IMR-90 (cell line): Measurements from ENCODE around the gene VAT1L.

ENCODE experiments used
- BHLHE40 ChIP-seq: fragments of 150-350 bp; IDR thresholded peaks from 2 replicates; pipeline ENCODE4 v1.6.1; 2016; ENCODE audit warnings: mild to moderate bottlenecking, low read depth, low read length
- CTCF ChIP-seq: conservative IDR thresholded peaks from 2 replicates; pipeline ENCODE4 v1.5.1; 2012; ENCODE audit warnings: mild to moderate bottlenecking, low read depth, low read length, improper control_type of control experiment
- ELK1 ChIP-seq: fragments of 150-350 bp; IDR thresholded peaks from 2 replicates; pipeline ENCODE4 v1.6.1; 2016; ENCODE audit warnings: low read depth, mild to moderate bottlenecking, low read length, moderate library complexity, borderline replicate concordance
- POLR2A ChIP-seq: IDR thresholded peaks from 2 replicates; pipeline ENCODE4 v1.6.1; 2012; ENCODE audit warnings: mild to moderate bottlenecking, low read depth, low read length
- USF2 ChIP-seq: fragments of 150-350 bp; IDR thresholded peaks from 2 replicates; pipeline ENCODE4 v1.6.1; 2017; ENCODE audit warnings: mild to moderate bottlenecking, antibody characterized with exemption, low read length, low read depth

GRCh38 chr16:77946823-77947222, 158.5 kb downstream of the VAT1L start:
- TF ChIP-seq CTCF (no peak), POLR2A (no peak), ELK1 (no peak), BHLHE40 (no peak), USF2 (no peak)
